Progenitor cell of endocrine pancreas (in vitro differentiated cells): ENCODE measurements around the gene DEPDC1B. TPM values are rescaled to one million over a fixed set of nuclear protein-coding genes. Genes with fewer than 3 reads are reported as not detected.
"Not testable (repeated sequence)": the region's sequence is repeated elsewhere in the genome, so short reads cannot be mapped to it uniquely, and the experiment has no call there.

Experiments used
- DNase-seq: peaks from one replicate; pipeline ENCODE4 v3.0.0; 2021; ENCODE audit warnings: low spot score; ENCODE audit not compliant: unreplicated experiment
- H3K27ac Mint-ChIP-seq: 2 replicates; pipeline ENCODE4 v1.8.0; 2021; ENCODE audit warnings: mild to moderate bottlenecking, moderate library complexity, mixed read lengths
- H3K27me3 Mint-ChIP-seq: 2 replicates; pipeline ENCODE4 v1.8.0; 2021; ENCODE audit warnings: mixed read lengths
- H3K36me3 Mint-ChIP-seq: 2 replicates; pipeline ENCODE4 v1.8.0; 2022; ENCODE audit warnings: mixed read lengths; ENCODE audit not compliant: insufficient read depth
- H3K4me1 Mint-ChIP-seq: 2 replicates; pipeline ENCODE4 v1.8.0; 2021; ENCODE audit warnings: low read depth, mixed read lengths
- H3K4me3 Mint-ChIP-seq: 2 replicates; pipeline ENCODE4 v1.8.0; 2021; ENCODE audit warnings: low read depth, mild to moderate bottlenecking, moderate library complexity, mixed read lengths
- H3K9me3 Mint-ChIP-seq: 2 replicates; pipeline ENCODE4 v1.8.0; 2021; ENCODE audit warnings: low read depth, mixed read lengths
- CTCF ChIP-seq: fragments of 200-600 bp; sonication (generic); IDR thresholded peaks from one replicate; pipeline ENCODE4 v1.5.0; 2021; ENCODE audit warnings: antibody characterized with exemption, mild to moderate bottlenecking; ENCODE audit not compliant: unreplicated experiment
- total RNA-seq: library from RNA; stranded (reverse); gene quantifications from 2 replicates; pipeline ENCODE4 v1.2.1, GENCODE V29; 2021

DEPDC1B gene
- total RNA-seq, 1 donor from 2014 or later, result 37.0 TPM

- Mint-ChIP-seq H3K4me1 (no peaks in the 10 kb centered on the region), H3K27me3 (no peaks in the 10 kb centered on the region), H3K36me3 (peaks cover 9% of the 10 kb centered on the region), H3K4me3 (no peak overlapping the region), H3K9me3 (peaks cover 21% of the 10 kb centered on the region), H3K27ac (no peak overlapping the region)
- no peak for DNase-seq
- TF ChIP-seq CTCF, result no peak
Observed at GRCh38 chr5:60563696-60564324, 136.2 kb downstream of the DEPDC1B start.

- not testable (repeated sequence) for H3K36me3 Mint-ChIP-seq, DNase-seq, H3K27ac Mint-ChIP-seq, H3K4me1 Mint-ChIP-seq, H3K27me3 Mint-ChIP-seq, H3K4me3 Mint-ChIP-seq
- H3K9me3 Mint-ChIP-seq, result peaks cover 15% of the 10 kb centered on the region
Observed at GRCh38 chr5:60553291-60553690, 146.7 kb downstream of the DEPDC1B start.

- H3K9me3 Mint-ChIP-seq, result peaks cover 9% of the 10 kb centered on the region
- H3K27me3 Mint-ChIP-seq, result no peaks in the 10 kb centered on the region
- no peak for DNase-seq
- H3K27ac Mint-ChIP-seq, result no peak overlapping the region
- peaks cover 1% of the 10 kb centered on the region for H3K36me3 Mint-ChIP-seq
- TF ChIP-seq CTCF, result no peak
- H3K4me1 Mint-ChIP-seq, result no peaks in the 10 kb centered on the region
- no peak overlapping the region for H3K4me3 Mint-ChIP-seq
Observed at GRCh38 chr5:60551829-60552228, 148.1 kb downstream of the DEPDC1B start.

- H3K4me3 Mint-ChIP-seq, result no peak overlapping the region
- no peak for TF ChIP-seq CTCF
- no peak overlapping the region for H3K27ac Mint-ChIP-seq
- H3K27me3 Mint-ChIP-seq, result no peaks in the 10 kb centered on the region
- H3K4me1 Mint-ChIP-seq, result no peaks in the 10 kb centered on the region
- peaks cover 5% of the 10 kb centered on the region for H3K9me3 Mint-ChIP-seq
- no peak for DNase-seq
- H3K36me3 Mint-ChIP-seq, result peaks cover 1% of the 10 kb centered on the region
Observed at GRCh38 chr5:60551250-60551649, 148.7 kb downstream of the DEPDC1B start.

- DNase-seq, result no peak
- H3K27ac Mint-ChIP-seq, result no peak overlapping the region
- H3K9me3 Mint-ChIP-seq, result peaks cover 5% of the 10 kb centered on the region
- no peaks in the 10 kb centered on the region for H3K4me1 Mint-ChIP-seq
- no peaks in the 10 kb centered on the region for H3K27me3 Mint-ChIP-seq
- H3K4me3 Mint-ChIP-seq, result no peak overlapping the region
- TF ChIP-seq CTCF, result no peak
- peaks cover 1% of the 10 kb centered on the region for H3K36me3 Mint-ChIP-seq
Observed at GRCh38 chr5:60550311-60550710, 149.7 kb downstream of the DEPDC1B start.

- Mint-ChIP-seq H3K27ac (no peak overlapping the region), H3K27me3 (no peaks in the 10 kb centered on the region), H3K36me3 (peaks cover 1% of the 10 kb centered on the region), H3K9me3 (peaks cover 3% of the 10 kb centered on the region), H3K4me3 (no peak overlapping the region), H3K4me1 (no peaks in the 10 kb centered on the region)
- TF ChIP-seq CTCF, result no peak
- no peak for DNase-seq
Observed at GRCh38 chr5:60549841-60550240, 150.1 kb downstream of the DEPDC1B start.
